ENCODE measurements around the gene MRFAP1.

The MRFAP1 gene

DNA sequence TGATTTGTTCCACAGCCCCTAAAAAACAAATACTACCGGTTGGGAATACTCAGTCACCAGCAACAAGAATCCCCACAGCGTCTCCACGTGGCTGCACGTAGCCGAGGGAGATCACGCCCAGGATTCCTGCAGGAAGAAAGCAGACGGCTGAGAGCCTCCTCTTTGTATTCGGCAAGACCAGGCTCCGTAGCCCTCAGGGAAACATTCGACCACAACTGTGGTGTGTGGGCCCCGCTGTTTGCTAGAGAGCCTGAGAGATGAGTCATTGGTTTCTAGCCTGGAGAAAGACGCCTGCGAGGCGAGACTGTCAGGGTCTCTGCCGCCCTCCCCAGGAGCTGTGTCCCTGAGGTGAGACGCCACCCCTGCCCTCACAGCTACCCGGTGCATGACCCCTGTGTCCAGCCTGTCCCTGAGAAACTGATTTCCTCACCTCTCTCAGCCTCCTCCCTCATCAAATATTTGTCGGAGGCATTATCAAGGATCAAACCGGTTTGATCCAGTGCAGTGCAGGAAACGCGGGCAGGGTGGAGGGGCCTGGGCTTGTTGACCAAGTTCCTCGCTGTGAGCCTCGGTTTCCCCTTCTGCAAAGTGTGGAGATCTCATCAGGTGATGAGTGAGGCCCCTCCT, 48.5 kb downstream of the MRFAP1 start:
- no peak for DNase-seq (ENCODE audit: low spot score)
- no peak for TF ChIP-seq CTCF (IDR thresholded peaks at IDR 0.05)
- H3K27ac ChIP-seq: peak overlapping the region in 1 of 2 donors; percentile 25
- peak overlapping the region; percentile 25 for H3K4me3 ChIP-seq

- peak overlapping the region in 1 of 2 donors; percentile 25 for H3K27ac ChIP-seq
- no peak for TF ChIP-seq CTCF (IDR thresholded peaks at IDR 0.05)
- no peak for DNase-seq (ENCODE audit: low spot score)
- no peak overlapping the region for H3K4me3 ChIP-seq
Measured at GRCh38 chr4:6689506-6689960, 49.0 kb downstream of the MRFAP1 start.

Measured in coronary artery (tissue), 2 donors.